AG08395 (cell line): ENCODE data around the gene ATP9A.

Experiments used
- DNase-seq: peaks from one replicate; pipeline ENCODE4 v3.0.0; 2012; ENCODE audit warnings: mixed read lengths, low spot score

Gene ATP9A

GRCh38 chr20:51627586-51627985 is 140.6 kb downstream of the ATP9A start:
- no peak for DNase-seq

- no peak for DNase-seq
These were observed 143.1 kb downstream of the ATP9A start for GRCh38 chr20:51625105-51625504.

- peak; percentile 80 for DNase-seq
These were observed 143.9 kb downstream of the ATP9A start for GRCh38 chr20:51624157-51624731.

GRCh38 chr20:51623255-51623654 is 144.9 kb downstream of the ATP9A start:
- DNase-seq = no peak

GRCh38 chr20:51622004-51622874 is 146.0 kb downstream of the ATP9A start:
- peak; percentile 37 for DNase-seq

GRCh38 chr20:51620432-51620831 is 147.8 kb downstream of the ATP9A start:
- no peak for DNase-seq

- DNase-seq = no peak
These were observed 152.1 kb downstream of the ATP9A start for GRCh38 chr20:51616060-51616459.

- DNase-seq = no peak
These were observed 153.5 kb downstream of the ATP9A start for GRCh38 chr20:51614687-51615086.

GRCh38 chr20:51613580-51613979 is 154.6 kb downstream of the ATP9A start:
- DNase-seq = no peak

GRCh38 chr20:51612896-51613295 is 155.3 kb downstream of the ATP9A start:
- DNase-seq = no peak

GRCh38 chr20:51611625-51611890 is 156.6 kb downstream of the ATP9A start:
- no peak for DNase-seq

- no peak for DNase-seq
These were observed 157.2 kb downstream of the ATP9A start for GRCh38 chr20:51610761-51611624.

- DNase-seq = no peak
These were observed 158.1 kb downstream of the ATP9A start for GRCh38 chr20:51610111-51610510.

- DNase-seq = no peak
These were observed 158.9 kb downstream of the ATP9A start for GRCh38 chr20:51609251-51609650.

GRCh38 chr20:51608061-51608460 is 160.1 kb downstream of the ATP9A start:
- DNase-seq = no peak

GRCh38 chr20:51607170-51607569 is 161.0 kb downstream of the ATP9A start:
- DNase-seq = no peak

- no peak for DNase-seq
These were observed 163.3 kb downstream of the ATP9A start for GRCh38 chr20:51604851-51605250.

GRCh38 chr20:51602131-51602530 is 166.1 kb downstream of the ATP9A start:
- DNase-seq = no peak

GRCh38 chr20:51600950-51601349 is 167.2 kb downstream of the ATP9A start:
- DNase-seq = no peak

GRCh38 chr20:51600016-51600420 is 168.2 kb downstream of the ATP9A start:
- no peak for DNase-seq

- DNase-seq = no peak
These were observed 169.6 kb downstream of the ATP9A start for GRCh38 chr20:51598556-51598955.

GRCh38 chr20:51597389-51598231 is 170.6 kb downstream of the ATP9A start:
- no peak for DNase-seq
